ENCODE data around the gene SNRPA. TPM values are rescaled to one million over a fixed set of nuclear protein-coding genes. Genes with fewer than 3 reads are reported as not detected.

Gene SNRPA
- total and polyA plus RNA-seq, 2 of the 8 experiments (the other 6 are each of a cell fraction or from before 2014, with no cell fraction given) = 201 to 202 TPM

DNA sequence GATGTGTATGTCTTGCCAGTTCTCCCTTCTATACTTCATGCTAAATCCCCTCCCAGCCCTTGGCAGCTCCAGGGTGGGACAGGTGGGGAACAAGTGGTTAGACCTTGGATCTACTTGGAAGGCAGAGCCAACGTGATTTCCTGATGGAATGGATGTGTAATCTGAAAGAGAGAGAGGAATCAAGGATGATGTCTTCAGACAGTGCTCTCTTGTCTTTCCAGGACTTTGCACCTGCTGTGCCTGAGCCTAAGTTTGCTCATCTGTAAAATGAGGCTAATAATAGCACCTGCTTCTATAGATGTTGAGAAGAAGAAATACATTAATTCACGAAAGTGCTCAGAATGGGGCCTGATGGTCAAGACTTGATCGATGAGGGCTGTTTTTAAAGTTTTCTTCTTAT lies 41.0 kb downstream of the SNRPA start:
- H4K8ac ChIP-seq (ENCODE audit: extremely low read depth, insufficient read depth, low read length) = no peak overlapping the region
- H3K9ac ChIP-seq (replicated peaks in 1 of 4; ENCODE audit: extremely low read depth in 1 of 4, low read depth in 3 of 4, low read length in 3 of 4) = no peak overlapping the region
- no peak overlapping the region for H3K18ac ChIP-seq (ENCODE audit: extremely low read depth, low read length)
- H4K20me1 ChIP-seq (replicated peaks in 1 of 2; ENCODE audit: control insufficient read depth in 1 of 2, insufficient read depth in 2 of 2, low read length in 2 of 2) = no peaks in the 10 kb centered on the region
- no peaks in the 10 kb centered on the region for H3K79me1 ChIP-seq (ENCODE audit: low read depth, low read length)
- H3K4me2 ChIP-seq (ENCODE audit: insufficient read depth in 1 of 2, low read depth in 2 of 2, low read length in 2 of 2) = no peak overlapping the region
- ChIA-PET CTCF (ENCODE audit: partially characterized antibody) (interaction anchor here (1.5 kb wide), 1 partner anchor 16 kb away, joined by 7 read pairs; no protein-coding TSS in a partner anchor), POLR2A (ENCODE audit: partially characterized antibody) (interaction anchor here (1.3 kb wide), 1 partner anchor 15 kb away, joined by 4 read pairs; no protein-coding TSS in a partner anchor)
- WGBS, 2 experiments (ENCODE audit: extremely low coverage in 1 of 2, insufficient coverage in 1 of 2, insufficient read length in 1 of 2, insufficient replicate concordance in 2 of 2, low coverage in 1 of 2, low lambda C conversion rate in 2 of 2, missing lambda C conversion rate in 1 of 2) = 92% methylated on average over 3 of the region's 3 CpGs; no CpG with 5 or more reads in 1 of the 2 experiments
- no peaks in the 10 kb centered on the region for H3K4me1 ChIP-seq (replicated peaks in 1 of 4; ENCODE audit: control insufficient read depth in 3 of 4, insufficient read depth in 4 of 4, low read length in 3 of 4)
- H3K14ac ChIP-seq (ENCODE audit: insufficient read length) = no peak overlapping the region
- no peak overlapping the region for H4K5ac ChIP-seq (ENCODE audit: insufficient read length, low read depth, low read length)
- no peak overlapping the region for H4K91ac ChIP-seq (replicated peaks; ENCODE audit: insufficient read length, low read length)
- H3K9me3 ChIP-seq (ENCODE audit: insufficient read depth in 2 of 2, low read depth in 1 of 2, low read length in 1 of 2) = no peaks in the 10 kb centered on the region
- H3K4ac ChIP-seq (replicated peaks; ENCODE audit: insufficient read length, low read depth, low read length) = no peak overlapping the region
- DNase-seq (ENCODE audit: low read depth in 1 of 2, low spot score in 2 of 2) (no peak), FAIRE-seq (no peak)
- no peak overlapping the region for H2BK120ac ChIP-seq (replicated peaks; ENCODE audit: low read depth, low read length)
- H2BK12ac ChIP-seq (ENCODE audit: low read depth, low read length) = no peak overlapping the region
- H3K23ac ChIP-seq (ENCODE audit: insufficient read length) = no peak overlapping the region
- no peak overlapping the region for H2BK15ac ChIP-seq (ENCODE audit: low read length)
- no peaks in the 10 kb centered on the region; a peak in 1 of 8 replicates for H3K36me3 ChIP-seq (ENCODE audit: control insufficient read depth in 2 of 4, insufficient read depth in 4 of 4, low read length in 3 of 4)
- H3K27me3 ChIP-seq (replicated peaks in 1 of 4; ENCODE audit: control insufficient read depth in 3 of 4, extremely low read depth in 1 of 4, insufficient read depth in 3 of 4, low read length in 3 of 4) = no peaks in the 10 kb centered on the region
- no peak overlapping the region for H3K56ac ChIP-seq (replicated peaks; ENCODE audit: insufficient read length, low read depth, low read length)
- H3K4me3 ChIP-seq (ENCODE audit: extremely low read depth in 1 of 4, insufficient read depth in 2 of 4, low read depth in 3 of 4, low read length in 4 of 4) = no peak overlapping the region
- no peak overlapping the region for H2AFZ ChIP-seq (ENCODE audit: low read length)
- H2BK5ac ChIP-seq (ENCODE audit: low read depth, low read length) = no peak overlapping the region
- H3K79me2 ChIP-seq (ENCODE audit: control insufficient read depth in 1 of 2, insufficient read depth in 2 of 2, low read length in 2 of 2) = no peaks in the 10 kb centered on the region
- H3K23me2 ChIP-seq (ENCODE audit: low read depth, low read length) = no peaks in the 10 kb centered on the region
- no peak overlapping the region for H2AK5ac ChIP-seq (ENCODE audit: low read depth, low read length)
- H2BK20ac ChIP-seq (ENCODE audit: low read length) = no peak overlapping the region
- H3K27ac ChIP-seq (ENCODE audit: low read depth, low read length) = no peak overlapping the region
- TF ChIP-seq E2F6 (IDR thresholded peaks at IDR 0.05) = no peak
- no peak for TF ChIP-seq SUZ12 (IDR thresholded peaks at IDR 0.05; ENCODE audit: low read length)
- TF ChIP-seq, protein P1, sequence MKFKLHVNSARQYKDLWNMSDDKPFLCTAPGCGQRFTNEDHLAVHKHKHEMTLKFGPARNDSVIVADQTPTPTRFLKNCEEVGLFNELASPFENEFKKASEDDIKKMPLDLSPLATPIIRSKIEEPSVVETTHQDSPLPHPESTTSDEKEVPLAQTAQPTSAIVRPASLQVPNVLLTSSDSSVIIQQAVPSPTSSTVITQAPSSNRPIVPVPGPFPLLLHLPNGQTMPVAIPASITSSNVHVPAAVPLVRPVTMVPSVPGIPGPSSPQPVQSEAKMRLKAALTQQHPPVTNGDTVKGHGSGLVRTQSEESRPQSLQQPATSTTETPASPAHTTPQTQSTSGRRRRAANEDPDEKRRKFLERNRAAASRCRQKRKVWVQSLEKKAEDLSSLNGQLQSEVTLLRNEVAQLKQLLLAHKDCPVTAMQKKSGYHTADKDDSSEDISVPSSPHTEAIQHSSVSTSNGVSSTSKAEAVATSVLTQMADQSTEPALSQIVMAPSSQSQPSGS (IDR thresholded peaks at IDR 0.05; ENCODE audit: low read length) = no peak
- TF ChIP-seq PHF8 (conservative IDR thresholded peaks at IDR 0.05; ENCODE audit: low read depth, low read length) = no peak
- no peak for TF ChIP-seq CREB1 (IDR thresholded peaks at IDR 0.05)
- no peak for TF ChIP-seq ASH2L (IDR thresholded peaks at IDR 0.05; ENCODE audit: low read length)
- no peak for TF ChIP-seq CTBP2 (IDR thresholded peaks at IDR 0.05; ENCODE audit: borderline replicate concordance, insufficient read depth, insufficient read length, low read length)
- TF ChIP-seq SIN3A (conservative IDR thresholded peaks at IDR 0.05 in 1 of 2, IDR thresholded peaks at IDR 0.05 in 1 of 2; ENCODE audit: low read depth in 1 of 2, low read length in 2 of 2) = no peak
- no peak for TF ChIP-seq CBX5 (IDR thresholded peaks at IDR 0.05; ENCODE audit: low read depth, low read length)
- no peak for TF ChIP-seq TAF1 (IDR thresholded peaks at IDR 0.05; ENCODE audit: low read depth, low read length)
- TF ChIP-seq RBBP5 (IDR thresholded peaks at IDR 0.05; ENCODE audit: borderline replicate concordance, low read depth, low read length) = no peak
- no peak for TF ChIP-seq MAFK (IDR thresholded peaks at IDR 0.05; ENCODE audit: low read depth, low read length)

All from H1 (cell line).